IMR-90 (cell line): Measurements from ENCODE around the gene GZMM. TPM values are rescaled to one million over a fixed set of nuclear protein-coding genes. Genes with fewer than 3 reads are reported as not detected.

ENCODE experiments used
- ATAC-seq: fragments of 200-7000 bp; cut with Tn5 transposase; 2 replicates; pipeline ENCODE4 v1.9.1; 2020; ENCODE audit warnings: low read depth, mild to moderate bottlenecking, moderate library complexity
- BruUV-seq: library from RNA; stranded (reverse); fragments of 400-500 nt; replicated peaks from 2 replicates; lab custom pipeline; 2021; lab: Mats Ljungman, UMichigan
- CTCF ChIA-PET: fragments of 300-600 bp; formaldehyde crosslinking; extraction: SDS; loops from one replicate; lab custom pipeline; 2021; ENCODE audit warnings: antibody characterized with exemption; lab: Yijun Ruan, JAX
- POLR2A ChIA-PET: fragments of 300-600 bp; sonication (Branson Sonifier 250); formaldehyde crosslinking; loops from one replicate; lab custom pipeline; 2022; ENCODE audit warnings: antibody characterized with exemption; ENCODE audit not compliant: unreplicated experiment; lab: Charles Lee
- DNase-seq: peaks from one replicate; pipeline ENCODE4 v3.0.0; 2013
- H2AFZ ChIP-seq: replicated peaks from 2 replicates; pipeline ENCODE3; 2013; ENCODE audit warnings: low read length, mild to moderate bottlenecking; ENCODE audit not compliant: poor library complexity
- H2AK5ac ChIP-seq: 2 replicates; pipeline ENCODE4 v1.6.1; 2013; ENCODE audit warnings: low read depth, low read length, inconsistent platforms
- H2AK9ac ChIP-seq: replicated peaks from 2 replicates; pipeline ENCODE3; 2013; ENCODE audit warnings: mild to moderate bottlenecking, low read depth, low read length, moderate library complexity; ENCODE audit not compliant: poor library complexity
- H2BK120ac ChIP-seq: 2 replicates; pipeline ENCODE4 v1.6.1; 2013; ENCODE audit warnings: low read depth, low read length, inconsistent platforms
- H2BK15ac ChIP-seq: 3 replicates; pipeline ENCODE4 v1.6.1; 2013; ENCODE audit warnings: low read depth, low read length, inconsistent platforms
- H2BK20ac ChIP-seq: 2 replicates; pipeline ENCODE4 v1.6.1; 2013; ENCODE audit warnings: low read depth, mild to moderate bottlenecking, inconsistent platforms, low read length, moderate library complexity
- H2BK5ac ChIP-seq: 2 replicates; pipeline ENCODE4 v1.6.1; 2013; ENCODE audit warnings: mild to moderate bottlenecking, low read depth, low read length, inconsistent platforms; ENCODE audit not compliant: poor library complexity, severe bottlenecking
- H3K14ac ChIP-seq: replicated peaks from 2 replicates; pipeline ENCODE4 v1.6.1; 2013; ENCODE audit warnings: low read depth, low read length, inconsistent platforms
- H3K18ac ChIP-seq: 2 replicates; pipeline ENCODE4 v1.6.1; 2013; ENCODE audit warnings: low read depth, low read length, control low read depth
- H3K23ac ChIP-seq: 2 replicates; pipeline ENCODE4 v1.6.1; 2013; ENCODE audit warnings: low read depth, low read length, inconsistent platforms
- H3K27ac ChIP-seq: 2 replicates; pipeline ENCODE4 v1.5.1; 2013; ENCODE audit warnings: mild to moderate bottlenecking, control low read depth, low read length; ENCODE audit not compliant: insufficient read depth
- H3K27me3 ChIP-seq: 2 replicates; pipeline ENCODE4 v1.6.1; 2013; ENCODE audit warnings: low read length; ENCODE audit not compliant: control insufficient read depth, insufficient read depth
- H3K36me3 ChIP-seq: 2 replicates; pipeline ENCODE4 v1.6.1; 2013; ENCODE audit warnings: low read length, mixed read lengths; ENCODE audit not compliant: control insufficient read depth, insufficient read depth
- H3K4ac ChIP-seq: 2 replicates; pipeline ENCODE4 v1.6.1; 2013; ENCODE audit warnings: low read depth, low read length, inconsistent platforms
- H3K4me1 ChIP-seq: 2 replicates; pipeline ENCODE4 v1.6.1; 2013; ENCODE audit warnings: low read length, mixed read lengths; ENCODE audit not compliant: control insufficient read depth, insufficient read depth
- H3K4me2 ChIP-seq: 2 replicates; pipeline ENCODE4 v1.6.1; 2013; ENCODE audit warnings: low read depth, mild to moderate bottlenecking, control low read depth, low read length, moderate library complexity
- H3K4me3 ChIP-seq: 2 replicates; pipeline ENCODE4 v1.5.1; 2013; ENCODE audit warnings: low read depth, mild to moderate bottlenecking, control low read depth, low read length, moderate library complexity; ENCODE audit not compliant: insufficient read depth
- H3K56ac ChIP-seq: 2 replicates; pipeline ENCODE4 v1.6.1; 2013; ENCODE audit warnings: low read length, inconsistent platforms; ENCODE audit not compliant: insufficient read depth; ENCODE audit errors: extremely low read depth
- H3K79me1 ChIP-seq, 2 experiments: 2 replicates each; pipeline ENCODE4 v1.6.1; 2013; ENCODE audit warnings: low read length in 2 of 2, inconsistent platforms in 1 of 2, low read depth in 1 of 2
- H3K9ac ChIP-seq: 2 replicates; pipeline ENCODE4 v1.6.1; 2013; ENCODE audit warnings: low read depth, low read length, control low read depth
- H3K9me1 ChIP-seq: 2 replicates; pipeline ENCODE4 v1.6.1; 2013; ENCODE audit warnings: low read length, inconsistent platforms; ENCODE audit not compliant: insufficient read depth
- H3K9me3 ChIP-seq: 2 replicates; pipeline ENCODE4 v1.6.1; 2013; ENCODE audit warnings: low read length; ENCODE audit not compliant: control insufficient read depth, insufficient read depth
- H4K20me1 ChIP-seq: 2 replicates; pipeline ENCODE4 v1.6.1; 2013; ENCODE audit warnings: low read length, inconsistent platforms; ENCODE audit not compliant: insufficient read depth
- H4K5ac ChIP-seq: 2 replicates; pipeline ENCODE4 v1.6.1; 2013; ENCODE audit warnings: mild to moderate bottlenecking, low read depth, low read length, control low read depth
- H4K8ac ChIP-seq, 2 experiments: 2 replicates each; pipeline ENCODE4 v1.6.1; 2013; ENCODE audit warnings: low read depth in 2 of 2, low read length in 2 of 2, control low read depth in 1 of 2, inconsistent platforms in 1 of 2
- H4K91ac ChIP-seq: 2 replicates; pipeline ENCODE4 v1.6.1; 2013; ENCODE audit warnings: low read depth, low read length, inconsistent platforms; ENCODE audit not compliant: insufficient read depth
- BHLHE40 ChIP-seq: fragments of 150-350 bp; IDR thresholded peaks from 2 replicates; pipeline ENCODE4 v1.6.1; 2016; ENCODE audit warnings: mild to moderate bottlenecking, low read depth, low read length
- CHD1 ChIP-seq: IDR thresholded peaks from 2 replicates; pipeline ENCODE4 v1.6.1; 2012; ENCODE audit warnings: low read depth, low read length, improper control_type of control experiment
- FOS ChIP-seq: fragments of 150-350 bp; IDR thresholded peaks from 2 replicates; pipeline ENCODE4 v1.6.1; 2016; ENCODE audit warnings: low read depth, low read length
- MXI1 ChIP-seq: IDR thresholded peaks from 2 replicates; pipeline ENCODE4 v1.6.1; 2012; ENCODE audit warnings: low read depth, mild to moderate bottlenecking, low read length, moderate library complexity, borderline replicate concordance
- NFE2L2 ChIP-seq: fragments of 150-350 bp; IDR thresholded peaks from 2 replicates; pipeline ENCODE4 v1.6.1; 2016; ENCODE audit warnings: low read depth, mild to moderate bottlenecking, low read length
- POLR2A ChIP-seq: IDR thresholded peaks from 2 replicates; pipeline ENCODE4 v1.6.1; 2012; ENCODE audit warnings: mild to moderate bottlenecking, low read depth, low read length
- RAD21 ChIP-seq: IDR thresholded peaks from 2 replicates; pipeline ENCODE4 v1.6.1; 2012; ENCODE audit warnings: low read length, improper control_type of control experiment
- SMC3 ChIP-seq: fragments of 150-350 bp; IDR thresholded peaks from 2 replicates; pipeline ENCODE4 v1.6.1; 2016; ENCODE audit warnings: low read depth, mild to moderate bottlenecking, antibody characterized with exemption, low read length, moderate library complexity
- WGBS, 2 experiments: methylation state at CpG; one replicate each; pipeline versions ENCODE4 v1.1.5 to v1.1.7; 2013; ENCODE audit warnings: missing lambda C conversion rate in 2 of 2; ENCODE audit not compliant: insufficient read length in 1 of 2; ENCODE audit errors: extremely low coverage in 2 of 2; 5-methylcytosine and 5-hydroxymethylcytosine counted together
- dilution Hi-C: fragments of 300-500 bp; cut with HindIII; formaldehyde crosslinking; loops from one replicate; pipeline ENCODE4 v1.14.3; 2018; ENCODE audit warnings: low sequenced_read_pairs; ENCODE audit not compliant: unreplicated experiment
- in situ Hi-C: fragments of 300-500 bp; cut with MboI; formaldehyde crosslinking; loops from 3 replicates; pipeline ENCODE4 v1.14.3; 2019; ENCODE audit warnings: low sequenced_read_pairs, inconsistent platforms, mixed read lengths
- intact Hi-C: fragments of 100-400 bp; cut with micrococcal nuclease; formaldehyde crosslinking; loops from 2 replicates; pipeline ENCODE4 v1.10.0; 2022
- polyA plus RNA-seq, 3 experiments: library from polyadenylated mRNA; depleted of rRNA; stranded (reverse); fragments of >200 nt; gene quantifications; 2 replicates each; pipeline ENCODE4 v1.2.3, GENCODE V29; 2012; ENCODE audit warnings: low replicate concordance in 1 of 3
- total RNA-seq: library from RNA; depleted of rRNA; stranded (reverse); fragments of >200 nt; gene quantifications from 2 replicates; pipeline ENCODE4 v1.2.3, GENCODE V29; 2012
- TF ChIP-seq, protein P1 (sequence below): fragments of 150-350 bp; IDR thresholded peaks from 2 replicates; pipeline ENCODE4 v1.6.1; 2017; ENCODE audit warnings: mild to moderate bottlenecking, antibody characterized with exemption, low read length, low read depth
- TF ChIP-seq, protein P2 (sequence below): conservative IDR thresholded peaks from 2 replicates; pipeline ENCODE4 v1.5.1; 2012; ENCODE audit warnings: mild to moderate bottlenecking, low read depth, low read length, improper control_type of control experiment

GZMM gene
- total and polyA plus RNA-seq, 2 of the 4 experiments (the other 2 are of a cell fraction): 0.24 TPM; not detected in 1

DNA sequence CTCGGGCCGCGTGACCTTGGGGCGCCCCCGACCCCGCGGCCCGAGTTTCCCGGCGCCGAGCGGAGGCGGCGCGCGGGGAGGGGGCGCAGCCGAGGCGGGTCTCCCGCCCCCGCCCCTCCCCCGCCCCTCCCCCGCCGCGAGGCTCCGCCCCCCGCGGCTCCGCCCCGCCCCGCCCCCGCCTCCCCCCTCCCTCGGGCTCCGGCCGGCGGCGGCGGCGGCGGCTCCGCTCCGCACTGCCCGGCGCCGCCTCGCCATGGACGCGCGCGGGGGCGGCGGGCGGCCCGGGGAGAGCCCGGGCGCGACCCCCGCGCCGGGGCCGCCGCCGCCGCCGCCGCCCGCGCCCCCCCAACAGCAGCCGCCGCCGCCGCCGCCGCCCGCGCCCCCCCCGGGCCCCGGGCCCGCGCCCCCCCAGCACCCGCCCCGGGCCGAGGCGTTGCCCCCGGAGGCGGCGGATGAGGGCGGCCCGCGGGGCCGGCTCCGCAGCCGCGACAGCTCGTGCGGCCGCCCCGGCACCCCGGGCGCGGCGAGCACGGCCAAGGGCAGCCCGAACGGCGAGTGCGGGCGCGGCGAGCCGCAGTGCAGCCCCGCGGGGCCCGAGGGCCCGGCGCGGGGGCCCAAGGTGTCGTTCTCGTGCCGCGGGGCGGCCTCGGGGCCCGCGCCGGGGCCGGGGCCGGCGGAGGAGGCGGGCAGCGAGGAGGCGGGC, 46.0 kb downstream of the GZMM start, which contains the start of gene HCN2:
Gene HCN2, plus strand, starts transcription at position 189 of the 703 bp plus-strand sequence. Its CDS starts 65 bp downstream, at position 254.
- no peak within 1 kb of the TSS for H3K27ac ChIP-seq
- no peak within 1 kb of the TSS for H3K23ac ChIP-seq
- peak within 1 kb of the TSS; percentile 64 for H3K4me2 ChIP-seq
- peak within 1 kb of the TSS; percentile 36 for H3K4me3 ChIP-seq
- intact Hi-C loops: loop anchor here (2.0 kb wide), 1 partner anchor 43 kb away; the partner anchor contains the start of gene POLRMT
- no peak within 1 kb of the TSS for H2BK5ac ChIP-seq
- no peak within 1 kb of the TSS for H2BK15ac ChIP-seq
- H3K9ac ChIP-seq: no peak within 1 kb of the TSS
- DNase-seq: no peak
- no peak within 1 kb of the TSS for H2AK5ac ChIP-seq
- no peak within 1 kb of the TSS for H4K8ac ChIP-seq
- H4K91ac ChIP-seq: no peak within 1 kb of the TSS
- 0% methylated on average over 7 of the region's 132 CpGs; no CpG with 5 or more reads in 1 of the 2 experiments for whole genome bisulfite sequencing, 2 experiments
- no peak within 1 kb of the TSS for H3K18ac ChIP-seq
- H3K4me1 ChIP-seq: peaks cover 5% of the 10 kb centered on the region
- H3K79me1 ChIP-seq: no peaks in the 10 kb centered on the region
- no peaks in the 10 kb centered on the region for H3K9me1 ChIP-seq
- no peak within 1 kb of the TSS for H3K56ac ChIP-seq
- no peaks in the 10 kb centered on the region for H3K9me3 ChIP-seq
- H3K4ac ChIP-seq: no peak within 1 kb of the TSS
- no peak within 1 kb of the TSS for H2AK9ac ChIP-seq
- peak; percentile 38 for ATAC-seq
- no peak within 1 kb of the TSS for H2BK20ac ChIP-seq
- H3K36me3 ChIP-seq: no peaks in the 10 kb centered on the region
- H3K27me3 ChIP-seq: peaks cover 24% of the 10 kb centered on the region
- CTCF ChIA-PET: no interaction called here
- peak within 1 kb of the TSS; percentile 61 for H2AFZ ChIP-seq
- H2BK120ac ChIP-seq: no peak within 1 kb of the TSS
- no peak within 1 kb of the TSS for H4K5ac ChIP-seq
- POLR2A ChIA-PET: no interaction called here
- in situ Hi-C loops: loop anchor here (5.0 kb wide), 1 partner anchor 142 kb away; no protein-coding TSS in a partner anchor
- BruUV-seq: no TSS peak
- no peak within 1 kb of the TSS for H3K14ac ChIP-seq
- H4K20me1 ChIP-seq: peaks cover 33% of the 10 kb centered on the region
- TF ChIP-seq, protein P1, sequence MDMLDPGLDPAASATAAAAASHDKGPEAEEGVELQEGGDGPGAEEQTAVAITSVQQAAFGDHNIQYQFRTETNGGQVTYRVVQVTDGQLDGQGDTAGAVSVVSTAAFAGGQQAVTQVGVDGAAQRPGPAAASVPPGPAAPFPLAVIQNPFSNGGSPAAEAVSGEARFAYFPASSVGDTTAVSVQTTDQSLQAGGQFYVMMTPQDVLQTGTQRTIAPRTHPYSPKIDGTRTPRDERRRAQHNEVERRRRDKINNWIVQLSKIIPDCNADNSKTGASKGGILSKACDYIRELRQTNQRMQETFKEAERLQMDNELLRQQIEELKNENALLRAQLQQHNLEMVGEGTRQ: no peak
- TF ChIP-seq NFE2L2 (no peak), RAD21 (no peak), BHLHE40 (no peak), MXI1 (no peak), FOS (no peak), POLR2A (no peak), SMC3 (no peak), CHD1 (no peak)
- TF ChIP-seq, protein P2, sequence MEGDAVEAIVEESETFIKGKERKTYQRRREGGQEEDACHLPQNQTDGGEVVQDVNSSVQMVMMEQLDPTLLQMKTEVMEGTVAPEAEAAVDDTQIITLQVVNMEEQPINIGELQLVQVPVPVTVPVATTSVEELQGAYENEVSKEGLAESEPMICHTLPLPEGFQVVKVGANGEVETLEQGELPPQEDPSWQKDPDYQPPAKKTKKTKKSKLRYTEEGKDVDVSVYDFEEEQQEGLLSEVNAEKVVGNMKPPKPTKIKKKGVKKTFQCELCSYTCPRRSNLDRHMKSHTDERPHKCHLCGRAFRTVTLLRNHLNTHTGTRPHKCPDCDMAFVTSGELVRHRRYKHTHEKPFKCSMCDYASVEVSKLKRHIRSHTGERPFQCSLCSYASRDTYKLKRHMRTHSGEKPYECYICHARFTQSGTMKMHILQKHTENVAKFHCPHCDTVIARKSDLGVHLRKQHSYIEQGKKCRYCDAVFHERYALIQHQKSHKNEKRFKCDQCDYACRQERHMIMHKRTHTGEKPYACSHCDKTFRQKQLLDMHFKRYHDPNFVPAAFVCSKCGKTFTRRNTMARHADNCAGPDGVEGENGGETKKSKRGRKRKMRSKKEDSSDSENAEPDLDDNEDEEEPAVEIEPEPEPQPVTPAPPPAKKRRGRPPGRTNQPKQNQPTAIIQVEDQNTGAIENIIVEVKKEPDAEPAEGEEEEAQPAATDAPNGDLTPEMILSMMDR: no peak
- dilution Hi-C loops: no loop called here
